ENCODE measurements around the gene CERT1.
"Not testable (repeated sequence)": the region's sequence is repeated elsewhere in the genome, so short reads cannot be mapped to it uniquely, and the experiment has no call there.

The CERT1 gene

GRCh38 chr5:75511435-75512382 is at the start of gene CERT1, which contains the start of gene POLK:
TSS of gene CERT1 (minus strand) at chr5:75511629. CDS start at chr5:75511207, 422 bp downstream.
TSS of gene POLK (plus strand) at chr5:75511891.
- TF ChIP-seq CTCF (IDR thresholded peaks at IDR 0.05; ENCODE audit: low read depth, low read length, missing control alignments): no peak
- peak; percentile 91 for DNase-seq (ENCODE audit: extremely low read depth, low read depth)
- H3K4me3 ChIP-seq (replicated peaks; ENCODE audit: low read depth, low read length): peak within 1 kb of the TSS; percentile 72

GRCh38 chr5:75560655-75561054 is 49.2 kb upstream of the CERT1 start:
- not testable (repeated sequence) for H3K4me3 ChIP-seq (replicated peaks; ENCODE audit: low read depth, low read length); DNase-seq (ENCODE audit: extremely low read depth, low read depth)

- no peak overlapping the region for H3K4me3 ChIP-seq (replicated peaks; ENCODE audit: low read depth, low read length)
- no peak for TF ChIP-seq CTCF (IDR thresholded peaks at IDR 0.05; ENCODE audit: low read depth, low read length, missing control alignments)
- no peak for DNase-seq (ENCODE audit: extremely low read depth, low read depth)
These were observed 47.7 kb upstream of the CERT1 start for GRCh38 chr5:75558981-75559632.

- DNase-seq (ENCODE audit: extremely low read depth, low read depth): no peak
- no peak for TF ChIP-seq CTCF (IDR thresholded peaks at IDR 0.05; ENCODE audit: low read depth, low read length, missing control alignments)
- H3K4me3 ChIP-seq (replicated peaks; ENCODE audit: low read depth, low read length): no peak overlapping the region
These were observed 46.8 kb upstream of the CERT1 start for GRCh38 chr5:75558221-75558620.

GRCh38 chr5:75553358-75553757 is 41.9 kb upstream of the CERT1 start:
- TF ChIP-seq CTCF (IDR thresholded peaks at IDR 0.05; ENCODE audit: low read depth, low read length, missing control alignments): no peak
- no peak for DNase-seq (ENCODE audit: extremely low read depth, low read depth)
- H3K4me3 ChIP-seq (replicated peaks; ENCODE audit: low read depth, low read length): no peak overlapping the region

- TF ChIP-seq CTCF (IDR thresholded peaks at IDR 0.05; ENCODE audit: low read depth, low read length, missing control alignments): no peak
These were observed 41.3 kb upstream of the CERT1 start for GRCh38 chr5:75552764-75553163.

GRCh38 chr5:75551471-75551870 is 40.0 kb upstream of the CERT1 start:
- TF ChIP-seq CTCF (IDR thresholded peaks at IDR 0.05; ENCODE audit: low read depth, low read length, missing control alignments): no peak
- DNase-seq (ENCODE audit: extremely low read depth, low read depth): peak; percentile 32
- no peak overlapping the region for H3K4me3 ChIP-seq (replicated peaks; ENCODE audit: low read depth, low read length)

More at GRCh38 chr5:75552764-75553163, 41.3 kb upstream of the CERT1 start:
- H3K4me3 ChIP-seq (replicated peaks; ENCODE audit: low read depth, low read length): no peak overlapping the region
- DNase-seq (ENCODE audit: extremely low read depth, low read depth): no peak
